ENCODE measurements around the gene MRPS27. TPM values are rescaled to one million over a fixed set of nuclear protein-coding genes. Genes with fewer than 3 reads are reported as not detected.
A peak's percentile ranks its signal among the peaks of the same experiment; 100 is the strongest.
"Not testable (repeated sequence)": the region's sequence is repeated elsewhere in the genome, so short reads cannot be mapped to it uniquely, and the experiment has no call there.

MRPS27 gene
- total RNA-seq, 1 experiment from 2014 or later: 61.2 TPM

GRCh38 chr5:72177538-72177937 is 142.5 kb downstream of the MRPS27 start:
- Mint-ChIP-seq H3K4me1 (ENCODE audit: low read depth, unreplicated experiment) (peaks cover 42% of the 10 kb centered on the region), H3K9me3 (ENCODE audit: low read depth, unreplicated experiment) (no peaks in the 10 kb centered on the region), H3K36me3 (ENCODE audit: insufficient read depth, unreplicated experiment) (peaks cover 8% of the 10 kb centered on the region), H3K27ac (ENCODE audit: unreplicated experiment) (peak overlapping the region; percentile 24), H3K4me3 (ENCODE audit: low read depth, unreplicated experiment) (no peak overlapping the region), H3K27me3 (ENCODE audit: unreplicated experiment) (no peaks in the 10 kb centered on the region)
- CTCF ChIA-PET: interaction anchor here (0.5 to 1.2 kb wide), 3 partner anchors 48 to 131 kb away, joined by 3 read pairs; no protein-coding TSS in a partner anchor
- intact Hi-C loops (cut with micrococcal nuclease; ENCODE audit: unreplicated experiment): no loop called here
- no TSS peak for BruUV-seq (replicated peaks)
- TF ChIP-seq CTCF (IDR thresholded peaks at IDR 0.05; ENCODE audit: unreplicated experiment): no peak
- DNase-seq: no peak

- no peak for DNase-seq
- CTCF ChIA-PET: interaction anchor here (0.6 to 0.7 kb wide), 2 partner anchors 111 to 187 kb away, joined by 3 to 7 read pairs; no protein-coding TSS in a partner anchor
- H3K4me3 Mint-ChIP-seq (ENCODE audit: low read depth, unreplicated experiment): no peak overlapping the region
- H3K27ac Mint-ChIP-seq (ENCODE audit: unreplicated experiment): no peak overlapping the region
- no peak for TF ChIP-seq CTCF (IDR thresholded peaks at IDR 0.05; ENCODE audit: unreplicated experiment)
- H3K4me1 Mint-ChIP-seq (ENCODE audit: low read depth, unreplicated experiment): peaks cover 13% of the 10 kb centered on the region
- intact Hi-C loops (cut with micrococcal nuclease; ENCODE audit: unreplicated experiment): no loop called here
- no peaks in the 10 kb centered on the region for H3K27me3 Mint-ChIP-seq (ENCODE audit: unreplicated experiment)
- no peaks in the 10 kb centered on the region for H3K9me3 Mint-ChIP-seq (ENCODE audit: low read depth, unreplicated experiment)
- H3K36me3 Mint-ChIP-seq (ENCODE audit: insufficient read depth, unreplicated experiment): no peaks in the 10 kb centered on the region
- no TSS peak for BruUV-seq (replicated peaks)
Measured at GRCh38 chr5:72172786-72173185, 147.3 kb downstream of the MRPS27 start.

- no TSS peak for BruUV-seq (replicated peaks)
- no peak for DNase-seq
- CTCF ChIA-PET: no interaction called here
- Mint-ChIP-seq H3K4me3 (ENCODE audit: low read depth, unreplicated experiment) (no peak overlapping the region), H3K4me1 (ENCODE audit: low read depth, unreplicated experiment) (peaks cover 8% of the 10 kb centered on the region), H3K27me3 (ENCODE audit: unreplicated experiment) (no peaks in the 10 kb centered on the region), H3K9me3 (ENCODE audit: low read depth, unreplicated experiment) (no peaks in the 10 kb centered on the region), H3K27ac (ENCODE audit: unreplicated experiment) (no peak overlapping the region), H3K36me3 (ENCODE audit: insufficient read depth, unreplicated experiment) (no peaks in the 10 kb centered on the region)
- TF ChIP-seq CTCF (IDR thresholded peaks at IDR 0.05; ENCODE audit: unreplicated experiment): no peak
- intact Hi-C loops (cut with micrococcal nuclease; ENCODE audit: unreplicated experiment): no loop called here
Measured at GRCh38 chr5:72171667-72172066, 148.4 kb downstream of the MRPS27 start.

- DNase-seq; H3K9me3 Mint-ChIP-seq (ENCODE audit: low read depth, unreplicated experiment); BruUV-seq (replicated peaks); H3K27ac Mint-ChIP-seq (ENCODE audit: unreplicated experiment); H3K27me3 Mint-ChIP-seq (ENCODE audit: unreplicated experiment); intact Hi-C loops (cut with micrococcal nuclease; ENCODE audit: unreplicated experiment); H3K4me3 Mint-ChIP-seq (ENCODE audit: low read depth, unreplicated experiment); H3K36me3 Mint-ChIP-seq (ENCODE audit: insufficient read depth, unreplicated experiment); CTCF ChIA-PET: not testable (repeated sequence)
- H3K4me1 Mint-ChIP-seq (ENCODE audit: low read depth, unreplicated experiment): peaks cover 12% of the 10 kb centered on the region
Measured at GRCh38 chr5:72171181-72171580, 148.9 kb downstream of the MRPS27 start.

GRCh38 chr5:72170101-72170500 is 149.9 kb downstream of the MRPS27 start:
- no peak for TF ChIP-seq CTCF (IDR thresholded peaks at IDR 0.05; ENCODE audit: unreplicated experiment)
- Mint-ChIP-seq H3K27me3 (ENCODE audit: unreplicated experiment) (no peaks in the 10 kb centered on the region), H3K4me1 (ENCODE audit: low read depth, unreplicated experiment) (peaks cover 8% of the 10 kb centered on the region), H3K27ac (ENCODE audit: unreplicated experiment) (no peak overlapping the region), H3K36me3 (ENCODE audit: insufficient read depth, unreplicated experiment) (no peaks in the 10 kb centered on the region), H3K9me3 (ENCODE audit: low read depth, unreplicated experiment) (no peaks in the 10 kb centered on the region), H3K4me3 (ENCODE audit: low read depth, unreplicated experiment) (no peak overlapping the region)
- no peak for DNase-seq
- CTCF ChIA-PET: no interaction called here
- BruUV-seq (replicated peaks): no TSS peak
- intact Hi-C loops (cut with micrococcal nuclease; ENCODE audit: unreplicated experiment): no loop called here

Small RNA genes lying within 50 kb of the gene (microRNA-seq; reads per million reads assigned to microRNA genes)
- not detected for gene MIR4803

Other genes with a start within 250 kb of the MRPS27 start
- 21.5 and 34.6 TPM in 2 replicates for gene MAP1B, start 212.8 kb downstream of the MRPS27 start, total RNA-seq (2022)
- gene PTCD2, start 133 bp upstream of the MRPS27 start, total RNA-seq (2022): 14.3 and 16.2 TPM in 2 replicates
- not detected in 2 replicates for gene ZNF366, start 187.2 kb upstream of the MRPS27 start, total RNA-seq (2022)

All from Calu3 (cell line).